Colon (tissue), 2 donors: ENCODE data around the gene BABAM2.
"Not testable (repeated sequence)": the region's sequence is repeated elsewhere in the genome, so short reads cannot be mapped to it uniquely, and the experiment has no call there.

ENCODE experiments used
- FAIRE-seq: peaks from 2 replicates; lab custom pipeline; 2012; peaks lifted over from hg19 to GRCh38; lab: Jason Lieb, UNC
- donor health status: control.
- donor health status: control.

The BABAM2 gene

DNA sequence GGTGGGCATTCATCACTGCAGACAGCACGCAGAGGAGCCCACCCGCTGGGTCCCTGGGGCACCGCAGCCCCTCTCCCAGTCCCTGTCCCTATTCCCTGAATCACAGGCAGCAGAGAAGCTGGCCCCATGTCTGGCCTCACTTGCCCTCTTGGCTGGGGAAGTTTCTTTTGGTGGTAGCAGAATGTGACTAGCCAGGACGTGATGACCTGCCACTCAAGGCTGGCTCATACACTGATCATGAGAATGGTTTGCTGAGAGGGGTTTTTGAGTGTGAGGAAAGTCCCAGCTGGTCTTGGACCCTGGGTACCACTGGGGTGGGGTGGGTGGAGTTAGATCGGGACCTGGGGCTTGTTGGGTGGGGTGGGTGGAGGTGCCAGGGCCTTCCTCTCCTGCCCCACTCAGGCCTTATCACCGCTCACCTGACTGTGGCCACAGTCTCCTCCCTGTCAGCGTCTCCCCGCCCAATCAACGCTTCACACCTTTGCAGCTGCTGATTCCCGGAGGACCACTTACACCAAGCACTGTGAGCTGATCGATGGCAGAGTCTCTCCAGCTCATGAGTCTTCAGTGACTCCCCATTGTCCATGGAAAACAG lies 473.3 kb downstream of the BABAM2 start:
- FAIRE-seq, result no peak

DNA sequence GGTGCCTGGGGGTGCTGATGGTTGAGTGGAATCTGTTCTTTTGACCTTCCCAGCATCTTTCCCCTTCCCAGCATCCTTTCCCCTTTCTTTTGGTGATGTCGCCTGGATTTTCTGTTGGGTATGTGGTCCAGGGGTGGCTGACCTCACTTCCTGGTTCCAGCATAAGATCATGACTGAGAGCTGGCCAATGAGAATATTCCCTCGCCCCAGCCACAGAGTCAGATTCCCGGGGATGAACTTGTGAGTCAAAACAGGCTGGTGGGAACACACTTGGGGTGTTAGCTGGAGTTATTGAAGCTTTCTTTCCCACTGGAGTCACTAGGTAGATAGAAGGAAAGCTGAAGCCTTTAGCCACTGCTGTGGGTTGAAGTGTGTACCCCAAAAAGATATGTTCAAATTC lies 474.1 kb downstream of the BABAM2 start:
- no peak for FAIRE-seq

DNA sequence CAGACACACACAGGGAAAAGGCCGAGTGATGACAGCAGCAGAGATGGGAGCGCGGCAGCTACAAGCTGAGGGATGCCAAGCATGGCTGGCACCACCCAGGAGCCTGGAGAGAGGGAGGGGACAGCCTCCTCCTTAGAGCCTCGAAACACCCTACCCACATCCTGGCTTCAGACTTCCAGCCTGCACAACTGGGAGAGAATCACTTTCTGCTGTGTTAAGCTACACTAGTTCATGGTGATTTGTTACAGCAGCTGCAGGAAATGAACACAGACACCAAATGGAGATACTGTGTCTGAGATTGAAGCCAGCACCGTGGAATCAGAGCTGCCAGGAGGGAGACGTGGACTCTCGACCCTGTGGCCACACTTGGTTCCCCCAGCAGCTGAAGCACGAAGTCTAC lies 474.6 kb downstream of the BABAM2 start:
- FAIRE-seq, result no peak

DNA sequence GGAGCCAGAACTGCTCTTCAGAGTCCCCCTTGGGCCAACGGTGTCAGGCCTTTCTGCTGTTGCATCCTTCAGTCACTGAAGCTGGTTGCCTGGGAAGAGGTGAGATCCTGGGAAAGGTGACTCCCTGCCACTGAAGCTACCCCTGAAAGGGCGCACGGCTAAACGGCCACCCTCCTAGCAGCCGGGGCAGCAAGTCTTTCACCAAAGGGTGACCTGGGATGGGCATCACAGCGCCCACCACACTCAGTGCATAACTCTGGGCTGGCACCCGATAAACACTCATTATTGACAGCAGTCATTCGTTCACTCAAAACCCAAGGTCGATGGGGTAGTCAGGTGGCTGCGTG lies 475.6 kb downstream of the BABAM2 start:
- no peak for FAIRE-seq

DNA sequence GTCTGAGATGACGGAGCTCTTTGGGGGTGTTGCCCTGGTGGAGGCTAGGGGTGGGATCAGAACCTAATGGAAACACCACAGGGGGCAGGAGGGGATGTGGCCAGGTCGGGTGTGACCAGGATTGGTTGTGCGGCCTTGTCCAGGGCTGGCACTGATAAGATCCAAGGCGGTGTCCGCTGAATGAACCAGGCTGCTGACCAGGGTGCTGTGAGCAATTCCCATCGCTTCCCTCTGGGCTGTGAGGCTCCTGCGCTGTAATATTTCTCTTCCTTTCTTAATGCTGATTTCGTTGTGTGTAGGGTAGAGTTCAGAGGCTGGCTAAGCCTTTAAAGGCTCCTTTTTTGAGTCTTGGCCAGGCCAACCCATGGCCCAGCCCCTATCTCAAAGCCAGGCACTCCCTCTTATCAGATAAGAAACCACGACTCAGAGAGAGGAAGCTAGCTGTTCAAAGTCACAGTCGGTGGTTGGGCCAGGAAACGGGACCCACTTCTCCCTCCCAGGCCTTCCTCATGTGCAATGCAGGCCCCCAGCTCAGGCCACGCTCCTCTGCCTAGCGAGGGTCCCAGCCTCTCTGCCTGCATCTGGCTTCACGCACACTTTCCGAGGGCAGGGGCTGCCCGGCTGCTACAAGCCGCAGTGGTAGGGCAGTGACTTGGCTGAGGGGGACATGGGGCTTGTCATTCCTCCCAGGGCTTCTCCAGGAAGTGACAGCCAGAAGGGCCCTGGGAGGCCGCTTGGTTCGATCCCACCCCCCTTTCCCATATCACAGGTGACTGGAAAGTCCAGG lies 476.2 kb downstream of the BABAM2 start:
- no peak for FAIRE-seq

DNA sequence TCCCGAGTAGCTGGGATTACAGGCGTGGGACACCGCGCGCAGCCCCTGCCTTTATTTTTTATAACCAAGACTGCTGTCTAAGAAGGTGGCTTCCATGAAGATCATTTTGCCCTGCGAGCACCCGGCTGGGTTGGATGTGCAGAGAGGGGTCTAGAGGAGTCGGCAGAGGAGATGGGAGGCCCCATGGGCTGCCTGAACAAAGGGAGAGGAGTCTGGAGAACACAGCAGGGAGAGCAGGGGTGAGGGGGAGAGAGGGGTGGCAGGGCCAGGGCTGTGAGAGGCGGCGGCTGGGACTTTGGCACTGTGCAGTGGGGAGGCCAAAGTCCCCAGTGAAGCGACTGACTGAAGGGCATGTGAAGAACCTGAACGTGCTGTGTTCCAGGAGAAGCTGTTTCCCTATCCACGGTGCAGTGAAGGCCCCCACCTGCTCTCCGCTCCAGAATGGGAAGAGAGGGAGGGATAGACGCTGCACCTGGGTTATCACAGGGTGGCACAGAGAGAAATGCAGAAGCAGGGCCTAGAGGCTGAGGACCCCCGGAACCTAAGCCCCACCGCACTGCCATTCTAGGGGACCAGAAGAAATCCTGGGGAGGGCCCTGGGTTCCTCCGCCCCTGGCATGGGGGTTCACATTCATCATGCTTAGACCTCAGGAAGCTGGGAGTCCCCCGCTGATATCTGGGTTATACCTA lies 477.3 kb downstream of the BABAM2 start:
- FAIRE-seq, result no peak

DNA sequence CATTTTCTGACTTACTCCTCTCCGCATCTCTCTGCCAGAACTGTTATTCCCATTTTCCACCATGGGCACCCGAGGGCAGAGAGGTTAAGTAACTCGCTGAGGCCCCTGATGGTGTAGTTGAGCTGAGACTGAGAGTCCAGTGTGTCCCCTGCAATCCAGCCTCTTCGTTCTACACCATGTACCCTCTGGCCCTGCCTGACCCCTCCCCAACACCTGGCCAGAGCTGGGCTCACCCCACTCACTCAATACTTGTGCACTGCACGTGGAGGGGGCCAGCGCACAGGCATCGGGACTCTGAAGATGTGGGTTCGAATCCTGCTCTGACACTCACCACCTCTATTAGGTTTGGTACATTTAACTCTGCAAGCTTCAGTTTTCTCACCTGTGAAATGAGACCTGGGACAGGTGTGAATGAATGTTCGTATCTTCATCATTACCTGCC lies 477.8 kb downstream of the BABAM2 start:
- no peak for FAIRE-seq

DNA sequence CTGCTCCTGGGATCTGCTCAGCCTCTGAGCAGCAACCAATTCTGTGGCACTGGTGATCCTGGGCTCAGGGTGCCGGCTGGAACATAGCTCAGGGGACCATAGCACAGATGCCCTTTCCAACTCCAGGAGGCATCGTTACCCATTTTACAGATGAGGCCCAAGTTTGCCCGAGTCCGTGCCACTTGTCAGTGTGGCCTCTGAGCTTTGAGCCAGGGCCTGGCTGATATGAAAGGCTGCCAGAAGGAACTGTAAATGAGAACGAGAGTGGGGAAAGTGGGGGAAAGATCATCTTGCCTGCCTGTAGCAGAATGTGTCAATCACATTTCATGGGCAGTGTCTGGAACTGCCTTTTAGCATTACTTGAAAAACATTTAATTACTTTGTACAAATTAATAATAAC lies 478.8 kb downstream of the BABAM2 start:
- no peak for FAIRE-seq

DNA sequence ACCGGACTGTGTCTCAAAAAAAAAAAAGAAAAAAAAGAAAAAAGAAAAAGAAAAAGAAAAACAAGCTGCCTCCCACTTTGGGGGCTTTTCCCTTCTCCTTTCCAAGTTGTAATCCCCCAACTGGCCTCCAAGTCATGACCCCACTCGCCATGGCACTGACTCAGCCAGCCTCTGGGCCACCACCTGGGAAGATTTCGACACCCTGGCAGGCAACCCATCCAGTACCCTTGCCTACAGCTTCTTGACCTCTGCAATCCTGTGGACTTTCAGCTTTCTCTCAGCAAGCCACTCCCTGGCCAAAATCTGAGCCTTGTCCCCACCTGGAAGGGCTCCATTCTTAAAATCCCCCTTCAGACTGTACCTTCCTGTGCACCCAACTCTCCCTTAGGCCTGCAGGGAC lies 479.8 kb downstream of the BABAM2 start:
- no peak for FAIRE-seq

DNA sequence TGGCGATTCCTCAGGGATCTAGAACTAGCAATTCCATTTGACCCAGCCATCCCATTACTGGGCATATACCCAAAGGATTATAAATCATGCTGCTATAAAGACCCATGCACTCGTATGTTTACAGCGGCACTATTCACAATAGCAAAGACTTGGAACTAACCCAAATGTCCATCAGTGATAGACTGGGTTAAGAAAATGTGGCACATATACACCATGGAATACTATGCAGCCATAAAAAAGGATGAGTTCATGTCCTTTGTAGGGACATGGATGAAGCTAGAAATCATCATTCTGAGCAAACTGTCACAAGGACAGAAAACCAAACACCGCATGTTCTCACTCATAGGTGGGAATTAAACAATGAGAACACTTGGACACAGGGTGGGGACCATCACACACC lies 481.2 kb downstream of the BABAM2 start:
- FAIRE-seq, result not testable (repeated sequence)

DNA sequence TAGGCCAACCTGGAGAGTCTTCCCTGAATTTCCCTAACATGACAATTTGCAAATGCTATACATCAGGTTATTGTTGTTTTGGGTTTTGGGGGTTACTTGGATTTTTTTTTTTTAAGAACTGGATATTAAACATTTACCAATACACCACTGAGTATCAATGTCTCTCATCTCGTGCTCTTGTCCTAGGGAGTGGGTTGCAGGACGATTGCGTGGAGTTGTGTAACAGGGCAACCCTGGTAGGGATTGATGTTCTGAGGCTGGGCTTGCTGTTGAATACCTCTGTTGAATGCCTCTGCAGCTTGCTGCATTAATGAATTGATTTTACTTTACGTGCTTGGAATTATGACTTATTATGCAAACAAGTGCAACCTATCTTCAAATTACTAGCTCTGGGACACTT lies 483.3 kb downstream of the BABAM2 start:
- FAIRE-seq, result no peak

DNA sequence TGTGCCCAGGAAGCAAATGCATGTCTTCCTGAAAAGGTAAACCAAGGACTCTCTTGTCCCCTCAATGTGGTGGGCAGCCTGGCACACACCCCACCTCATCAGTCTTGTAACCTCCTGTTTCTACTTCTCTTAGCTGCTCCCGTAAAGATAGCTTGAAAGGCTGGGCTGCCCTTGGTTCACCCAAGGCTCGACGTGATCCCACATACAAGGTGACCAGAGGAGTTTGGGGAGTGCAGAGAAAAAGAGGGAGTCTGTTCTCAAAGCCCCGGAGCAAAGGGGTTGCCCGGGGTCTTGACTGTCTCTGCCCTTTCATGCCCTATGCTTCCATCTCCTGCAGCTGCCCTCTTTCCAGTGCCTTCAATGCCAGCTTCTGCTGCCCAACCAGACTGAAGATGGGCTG lies 483.8 kb downstream of the BABAM2 start:
- FAIRE-seq, result no peak

DNA sequence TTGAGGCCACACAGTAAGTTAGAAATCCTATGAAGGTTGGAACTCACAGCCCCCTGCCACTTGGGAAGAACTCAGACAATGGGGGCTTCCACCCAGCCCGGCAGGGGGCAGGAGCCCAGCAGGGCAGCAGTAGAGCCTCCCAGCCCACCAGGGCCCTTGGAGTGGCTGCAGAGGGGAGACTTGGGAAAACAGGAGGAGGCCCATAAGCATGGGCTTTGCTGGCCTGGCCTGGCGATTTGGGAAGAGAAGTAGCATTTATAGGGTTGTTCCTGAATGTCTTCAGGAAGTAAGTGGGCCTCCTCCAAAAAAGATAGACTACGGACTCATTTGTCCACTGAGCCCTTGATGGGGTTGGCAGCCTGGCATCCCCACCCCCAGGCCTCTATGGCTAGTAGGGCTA lies 484.7 kb downstream of the BABAM2 start:
- FAIRE-seq, result no peak

DNA sequence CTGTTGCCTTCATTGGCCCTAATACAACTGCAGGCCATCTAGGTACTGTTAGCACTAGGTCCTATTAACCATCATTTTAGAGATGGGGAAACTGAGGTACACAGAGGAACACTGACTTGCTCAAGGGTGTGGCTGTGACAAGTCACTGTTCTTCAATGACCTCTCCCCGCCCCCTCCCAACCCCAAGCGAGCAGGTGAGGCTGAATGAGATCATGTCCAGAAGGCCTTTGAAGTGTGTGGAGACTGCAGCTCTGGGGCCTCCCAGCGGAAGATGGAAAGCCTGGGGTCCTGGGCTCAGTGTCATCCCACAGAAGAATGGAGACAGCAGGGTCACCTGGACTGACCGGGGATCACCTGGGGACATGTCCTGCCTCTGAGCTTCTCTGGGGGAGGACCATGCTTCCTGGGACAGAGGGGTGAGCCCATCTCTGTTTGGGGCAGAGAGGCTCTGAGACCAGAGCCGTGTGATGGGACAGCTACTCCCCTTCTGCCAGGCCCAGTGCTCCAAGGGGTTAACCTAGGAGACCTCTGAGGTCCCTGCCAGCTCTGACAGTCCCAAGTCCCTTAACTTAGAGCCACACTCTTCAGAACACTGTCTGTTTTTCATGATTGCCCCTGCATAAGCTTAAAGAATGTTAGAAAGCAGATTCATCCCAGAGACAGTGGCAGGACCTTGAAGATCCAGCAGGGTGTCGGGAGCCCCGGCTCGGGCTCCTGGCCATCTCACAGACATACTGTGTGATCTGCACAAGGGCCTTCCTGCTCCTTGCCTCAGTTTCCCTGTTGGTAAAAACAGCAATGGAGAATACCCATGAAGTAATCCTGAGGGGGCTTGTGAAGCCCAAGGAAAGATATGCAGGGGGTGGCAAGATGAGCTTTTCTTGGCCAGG lies 485.5 kb downstream of the BABAM2 start:
- no peak for FAIRE-seq

DNA sequence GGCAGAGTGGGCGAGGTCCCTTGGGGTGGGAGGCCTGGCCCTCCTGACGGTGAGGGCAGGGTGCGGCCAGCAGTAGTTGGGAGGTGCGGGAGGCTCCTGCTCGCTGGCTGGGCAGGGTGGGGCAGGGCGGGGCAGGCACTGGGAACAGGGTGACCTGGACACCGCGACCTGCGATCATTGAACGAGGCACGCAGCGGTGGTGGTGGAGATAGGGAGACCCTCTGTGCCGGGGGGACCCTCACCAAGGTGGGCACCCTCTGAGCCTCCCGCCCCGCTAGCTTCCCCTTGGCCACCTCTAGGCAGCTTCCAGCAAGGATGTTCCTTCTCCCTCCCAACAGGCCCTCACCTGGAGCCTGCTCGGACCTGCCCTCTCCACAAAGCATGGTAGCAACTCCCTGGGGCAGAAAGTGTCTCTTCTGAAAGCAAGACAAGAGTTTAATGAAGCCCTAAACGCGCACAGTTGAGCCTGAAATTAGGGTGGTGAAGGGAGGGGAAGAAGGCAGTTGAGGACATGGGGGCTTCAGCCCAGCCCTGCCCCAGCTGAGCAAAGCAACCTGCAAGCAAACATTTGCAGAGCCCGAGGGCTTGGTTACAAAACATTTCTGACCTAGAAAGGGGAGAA lies 486.8 kb downstream of the BABAM2 start:
- FAIRE-seq, result no peak

DNA sequence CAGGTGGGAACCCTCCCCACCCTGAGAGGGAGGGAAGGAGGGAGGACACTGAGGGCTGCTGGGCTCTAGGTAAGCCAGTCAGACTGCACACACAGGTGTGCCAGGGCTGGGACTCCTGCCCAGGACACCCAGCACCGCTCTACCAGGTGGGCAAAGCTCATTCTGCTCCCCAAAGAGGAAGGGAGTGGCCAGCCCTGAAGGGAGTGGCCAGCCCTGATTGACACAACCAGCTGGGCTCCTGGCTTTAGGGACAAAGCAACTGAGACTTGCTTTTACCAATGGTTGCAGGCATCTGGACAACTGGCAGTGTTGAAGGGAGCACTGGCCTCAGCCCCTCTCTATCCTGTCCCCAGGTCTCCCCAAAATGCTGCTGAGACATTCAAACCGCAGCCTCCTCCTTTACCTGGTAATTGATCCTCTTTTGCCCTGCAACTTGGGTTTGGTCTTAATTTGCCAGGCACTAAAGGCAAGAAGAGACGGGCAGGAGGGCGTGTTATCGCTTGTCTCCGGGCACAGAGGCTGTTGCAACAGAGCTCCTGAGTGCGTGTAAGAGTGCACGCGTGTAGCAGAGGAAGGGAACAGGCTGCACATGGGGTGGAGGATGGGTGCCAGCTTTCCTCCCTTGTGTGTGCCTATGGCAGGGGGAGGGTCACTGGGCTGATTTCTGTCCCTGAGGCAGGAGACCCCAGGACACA lies 487.6 kb downstream of the BABAM2 start:
- FAIRE-seq, result no peak

DNA sequence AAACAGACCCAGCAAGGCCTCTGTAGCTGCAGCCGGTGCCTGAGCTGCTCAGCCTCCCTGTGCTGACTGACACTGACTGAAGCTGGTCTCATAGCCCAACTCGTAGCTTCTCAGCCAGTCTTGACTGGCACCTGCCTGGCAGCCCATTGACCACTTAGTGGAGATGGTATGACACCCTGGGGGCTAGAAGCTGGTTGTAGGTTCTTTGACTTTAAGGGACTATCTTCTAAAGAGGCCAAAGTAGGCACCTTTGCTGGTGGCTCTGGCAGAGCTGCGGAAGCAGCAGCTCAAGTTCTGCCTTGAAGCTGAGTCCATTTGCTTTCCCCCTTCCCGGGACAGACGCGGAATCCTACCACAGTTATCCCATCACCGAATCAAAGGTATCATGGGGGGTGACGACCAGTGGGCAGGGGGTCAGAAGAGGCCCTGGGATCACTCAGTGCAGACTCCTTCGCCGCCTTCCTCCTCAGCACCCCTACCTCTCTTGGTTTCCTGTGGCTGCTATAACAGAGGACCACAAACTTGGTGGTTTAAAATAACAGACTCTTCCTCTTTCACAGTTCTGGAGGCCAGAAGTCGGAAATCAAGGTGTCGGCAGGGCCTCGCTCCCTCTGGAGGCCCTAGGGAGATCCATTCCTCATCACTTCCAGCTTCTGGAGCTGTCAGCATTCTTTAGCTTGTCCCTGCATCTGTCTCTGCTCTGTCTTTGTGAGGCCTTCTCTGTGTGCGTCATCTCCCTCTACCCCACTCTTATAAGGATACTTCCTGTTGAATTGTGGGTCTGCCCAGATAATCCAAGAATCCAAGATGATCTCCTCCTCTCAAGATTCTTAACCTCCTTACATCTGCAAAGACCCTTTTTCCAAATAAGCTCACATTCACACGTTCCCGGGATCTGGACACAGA lies 488.4 kb downstream of the BABAM2 start:
- FAIRE-seq, result no peak

DNA sequence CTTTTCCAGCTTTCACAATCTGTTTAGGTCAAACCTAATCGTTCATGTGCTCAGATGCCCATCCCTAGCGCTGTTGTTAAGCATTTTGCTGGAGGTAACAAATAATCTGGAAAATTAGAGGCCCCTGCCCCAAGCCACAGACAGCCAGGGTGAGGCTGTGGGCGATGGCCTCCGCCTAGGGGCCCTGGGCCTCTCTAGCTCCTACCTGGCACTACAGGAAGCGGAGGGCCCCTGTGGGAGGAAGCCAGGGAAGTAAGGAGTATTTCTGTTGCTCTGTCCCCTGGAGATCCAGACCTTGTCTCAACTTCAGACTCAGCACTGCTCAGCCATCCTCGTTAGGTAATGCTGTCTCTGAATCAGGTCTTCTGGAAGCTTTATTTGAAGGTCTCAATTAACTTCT lies 489.7 kb downstream of the BABAM2 start:
- FAIRE-seq, result no peak

DNA sequence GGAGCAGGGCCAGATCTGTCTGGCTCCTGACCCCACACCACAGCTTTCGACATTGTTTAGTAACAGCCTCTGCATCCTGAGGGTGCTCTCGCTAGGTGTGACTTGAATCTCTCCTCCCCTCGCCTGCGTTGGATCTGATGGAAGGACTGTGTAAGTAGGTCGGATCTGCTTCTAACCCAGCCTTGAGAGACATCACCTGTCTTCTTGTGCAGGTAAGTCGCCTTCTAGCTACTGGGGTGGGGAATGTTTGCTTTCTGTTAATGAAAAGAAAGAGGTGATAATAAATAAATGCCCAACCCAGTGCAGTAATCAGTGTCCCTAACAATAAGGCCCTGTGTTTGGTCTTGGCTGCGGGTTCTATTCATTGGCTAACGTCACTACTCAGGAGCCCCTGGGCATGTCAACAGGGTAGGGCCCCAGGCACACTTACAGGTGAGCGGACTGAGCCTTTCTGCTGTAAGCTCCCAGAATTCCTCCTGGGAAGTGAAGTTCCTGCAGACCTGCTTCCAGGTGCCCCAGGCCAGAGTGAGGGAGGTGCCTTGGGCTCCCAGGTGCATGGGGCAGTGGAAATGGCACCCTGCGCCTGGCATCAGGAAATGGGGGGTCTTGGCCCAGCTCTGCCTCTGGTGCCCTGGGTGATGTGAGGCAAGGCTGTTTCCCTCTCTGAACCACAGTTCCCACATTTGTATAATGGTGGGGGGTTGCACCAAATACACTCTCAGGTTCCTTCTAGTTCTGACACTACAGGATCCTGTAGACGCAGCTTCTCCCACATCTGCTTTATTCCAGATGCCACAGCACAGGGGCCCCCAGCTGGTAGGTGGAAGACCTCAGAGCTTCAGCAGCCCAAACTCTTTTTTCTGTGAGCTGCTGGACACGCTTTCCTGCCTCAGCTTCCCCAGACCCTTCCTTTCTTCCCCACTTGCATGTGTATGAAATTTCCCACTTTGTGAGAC lies 491.0 kb downstream of the BABAM2 start:
- FAIRE-seq, result no peak
